Calu3 (cell line): ENCODE measurements around the gene GTF3C1. TPM values are rescaled to one million over a fixed set of nuclear protein-coding genes. Genes with fewer than 3 reads are reported as not detected.
A peak's percentile ranks its signal among the peaks of the same experiment; 100 is the strongest.

Experiments used
- BruUV-seq: library from RNA; stranded (reverse); fragments of 400-500 nt; replicated peaks from 2 replicates; lab custom pipeline; 2021; lab: Mats Ljungman, UMichigan
- CTCF ChIA-PET: fragments of 300-600 bp; sonication (Branson Sonifier 250); formaldehyde crosslinking; loops from one replicate; lab custom pipeline; 2022; ENCODE audit warnings: antibody characterized with exemption; lab: Charles Lee
- DNase-seq: peaks from one replicate; pipeline ENCODE4 v3.0.0; 2022
- H3K27ac Mint-ChIP-seq: one replicate; pipeline ENCODE4 v1.8.0; 2022; ENCODE audit warnings: mixed read lengths; ENCODE audit not compliant: unreplicated experiment
- H3K27me3 Mint-ChIP-seq: one replicate; pipeline ENCODE4 v1.8.0; 2022; ENCODE audit warnings: mixed read lengths; ENCODE audit not compliant: unreplicated experiment
- H3K36me3 Mint-ChIP-seq: one replicate; pipeline ENCODE4 v1.8.0; 2022; ENCODE audit warnings: mild to moderate bottlenecking, moderate library complexity, mixed read lengths; ENCODE audit not compliant: insufficient read depth, unreplicated experiment
- H3K4me1 Mint-ChIP-seq: one replicate; pipeline ENCODE4 v1.8.0; 2022; ENCODE audit warnings: mild to moderate bottlenecking, low read depth, mixed read lengths; ENCODE audit not compliant: unreplicated experiment
- H3K4me3 Mint-ChIP-seq: one replicate; pipeline ENCODE4 v1.8.0; 2022; ENCODE audit warnings: mild to moderate bottlenecking, low read depth, moderate library complexity, mixed read lengths; ENCODE audit not compliant: unreplicated experiment
- H3K9me3 Mint-ChIP-seq: one replicate; pipeline ENCODE4 v1.8.0; 2022; ENCODE audit warnings: low read depth, mixed read lengths; ENCODE audit not compliant: unreplicated experiment
- intact Hi-C: fragments of 100-400 bp; cut with micrococcal nuclease; formaldehyde crosslinking; loops from one replicate; pipeline ENCODE4 v1.10.0; 2022; ENCODE audit not compliant: unreplicated experiment
- total RNA-seq: library from RNA; stranded (reverse); gene quantifications from 2 replicates; pipeline ENCODE4 v1.2.3, GENCODE V29; 2022
- TF ChIP-seq, protein P1 (sequence below): fragments of 200-600 bp; IDR thresholded peaks from one replicate; pipeline ENCODE4 v1.8.0; 2022; ENCODE audit warnings: antibody characterized with exemption; ENCODE audit not compliant: unreplicated experiment

The GTF3C1 gene
- total RNA-seq, 1 experiment from 2014 or later = 90.9 TPM

GRCh38 chr16:27551036-27551435 lies 1.3 kb upstream of the GTF3C1 start:
- intact Hi-C loops = no loop called here
- CTCF ChIA-PET = interaction anchor here (1.5 to 1.7 kb wide), 2 partner anchors 316 to 520 kb away, joined by 5 read pairs; no protein-coding TSS in a partner anchor
- BruUV-seq = no TSS peak
- Mint-ChIP-seq H3K27ac (peak overlapping the region; percentile 98), H3K9me3 (no peaks in the 10 kb centered on the region), H3K27me3 (no peaks in the 10 kb centered on the region), H3K4me1 (peaks cover 35% of the 10 kb centered on the region), H3K4me3 (peak overlapping the region; percentile 95), H3K36me3 (peaks cover 38% of the 10 kb centered on the region)
- DNase-seq = no peak
- TF ChIP-seq, protein P1, sequence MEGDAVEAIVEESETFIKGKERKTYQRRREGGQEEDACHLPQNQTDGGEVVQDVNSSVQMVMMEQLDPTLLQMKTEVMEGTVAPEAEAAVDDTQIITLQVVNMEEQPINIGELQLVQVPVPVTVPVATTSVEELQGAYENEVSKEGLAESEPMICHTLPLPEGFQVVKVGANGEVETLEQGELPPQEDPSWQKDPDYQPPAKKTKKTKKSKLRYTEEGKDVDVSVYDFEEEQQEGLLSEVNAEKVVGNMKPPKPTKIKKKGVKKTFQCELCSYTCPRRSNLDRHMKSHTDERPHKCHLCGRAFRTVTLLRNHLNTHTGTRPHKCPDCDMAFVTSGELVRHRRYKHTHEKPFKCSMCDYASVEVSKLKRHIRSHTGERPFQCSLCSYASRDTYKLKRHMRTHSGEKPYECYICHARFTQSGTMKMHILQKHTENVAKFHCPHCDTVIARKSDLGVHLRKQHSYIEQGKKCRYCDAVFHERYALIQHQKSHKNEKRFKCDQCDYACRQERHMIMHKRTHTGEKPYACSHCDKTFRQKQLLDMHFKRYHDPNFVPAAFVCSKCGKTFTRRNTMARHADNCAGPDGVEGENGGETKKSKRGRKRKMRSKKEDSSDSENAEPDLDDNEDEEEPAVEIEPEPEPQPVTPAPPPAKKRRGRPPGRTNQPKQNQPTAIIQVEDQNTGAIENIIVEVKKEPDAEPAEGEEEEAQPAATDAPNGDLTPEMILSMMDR = no peak

DNA sequence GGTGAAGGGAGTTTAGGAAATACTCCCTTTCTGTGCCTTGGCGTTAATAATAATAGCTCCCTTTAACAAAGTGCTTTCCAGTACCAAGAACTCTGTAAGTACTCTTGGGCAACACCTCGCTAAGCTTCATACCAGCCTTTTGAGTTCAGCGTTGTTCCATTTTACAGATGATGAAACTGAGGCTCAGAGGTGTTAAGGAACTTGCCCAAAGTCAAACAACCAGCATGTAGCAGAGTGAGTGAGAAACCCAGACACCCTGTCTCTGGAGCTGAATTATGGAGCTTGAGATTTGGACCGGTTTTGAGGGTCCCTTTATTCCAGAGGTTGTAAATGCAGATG lies 838 bp upstream of the GTF3C1 start:
- Mint-ChIP-seq H3K36me3 (peaks cover 40% of the 10 kb centered on the region), H3K4me1 (peaks cover 35% of the 10 kb centered on the region), H3K4me3 (peak overlapping the region; percentile 95), H3K27ac (peak overlapping the region; percentile 98), H3K27me3 (no peaks in the 10 kb centered on the region), H3K9me3 (no peaks in the 10 kb centered on the region)
- BruUV-seq = no TSS peak
- DNase-seq = no peak
- TF ChIP-seq, protein P1 = no peak
- CTCF ChIA-PET = interaction anchor here (1.5 to 1.7 kb wide), 2 partner anchors 317 to 520 kb away, joined by 5 read pairs; no protein-coding TSS in a partner anchor
- intact Hi-C loops = no loop called here

DNA sequence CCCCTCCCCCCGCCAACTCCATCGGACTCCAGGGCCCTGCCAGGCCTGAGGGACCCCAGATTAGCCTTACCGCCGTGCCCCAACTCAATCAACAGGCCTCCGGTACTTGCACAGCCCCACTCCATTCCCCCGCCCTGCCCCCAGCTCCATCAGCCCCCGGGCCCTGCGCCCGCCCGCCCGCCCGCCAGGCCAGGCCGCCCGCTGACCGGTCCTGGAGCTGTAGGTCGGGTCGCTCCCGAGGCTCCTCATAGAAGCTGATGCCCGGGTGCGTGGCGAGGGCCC lies 308 bp downstream of the GTF3C1 start:
- Mint-ChIP-seq H3K4me1 (peaks cover 35% of the 10 kb centered on the region), H3K27ac (peak overlapping the region; percentile 98)
- BruUV-seq = no TSS peak

DNA sequence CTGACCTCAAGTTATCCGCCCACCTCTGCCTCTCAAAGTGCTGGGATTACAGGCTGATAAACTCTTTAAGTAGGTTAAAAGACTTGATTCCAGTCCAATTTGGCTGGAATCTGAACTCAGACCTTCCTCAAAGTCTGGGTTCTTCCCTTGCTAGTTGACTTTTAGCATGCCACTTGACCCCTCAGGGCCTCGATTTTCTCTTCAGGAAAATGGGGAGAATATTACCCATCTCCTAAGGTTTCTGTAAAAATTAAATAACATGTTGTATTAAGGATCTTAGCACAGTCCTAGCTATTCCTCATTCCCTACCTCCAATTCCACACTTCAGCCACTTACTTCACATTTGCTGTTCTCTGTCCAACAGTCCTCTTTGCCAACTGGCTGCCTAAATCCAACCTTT lies 1.9 kb downstream of the GTF3C1 start:
- H3K4me3 Mint-ChIP-seq = peak overlapping the region; percentile 95
- H3K9me3 Mint-ChIP-seq = no peaks in the 10 kb centered on the region
- BruUV-seq = no TSS peak
- peaks cover 35% of the 10 kb centered on the region for H3K4me1 Mint-ChIP-seq
- H3K27ac Mint-ChIP-seq = peak overlapping the region; percentile 98
- intact Hi-C loops = no loop called here
- CTCF ChIA-PET = no interaction called here
- H3K27me3 Mint-ChIP-seq = no peaks in the 10 kb centered on the region
- TF ChIP-seq, protein P1 = no peak
- peaks cover 48% of the 10 kb centered on the region for H3K36me3 Mint-ChIP-seq
- DNase-seq = no peak

More for the DNA sequence above, 308 bp downstream of the GTF3C1 start:
- peak overlapping the region; percentile 95 for H3K4me3 Mint-ChIP-seq
- DNase-seq = no peak
- TF ChIP-seq, protein P1 = no peak
- CTCF ChIA-PET = interaction anchor here (0.6 to 1.7 kb wide), 7 partner anchors 40 to 521 kb away, joined by 3 to 13 read pairs (median 5); partner anchors contain the start of gene KDM8
- peaks cover 43% of the 10 kb centered on the region for H3K36me3 Mint-ChIP-seq
- H3K9me3 Mint-ChIP-seq = no peaks in the 10 kb centered on the region
- intact Hi-C loops = no loop called here
- no peaks in the 10 kb centered on the region for H3K27me3 Mint-ChIP-seq
